Mucosa of descending colon (tissue), 3 donors: ENCODE measurements around the gene EPB41L5. TPM values are rescaled to one million over a fixed set of nuclear protein-coding genes. Genes with fewer than 3 reads are reported as not detected.

Source experiments
- ATAC-seq: fragments of 200-7000 bp; cut with Tn5 transposase; one replicate; pipeline ENCODE4 v1.9.1; 2020; ENCODE audit warnings: mild to moderate bottlenecking, moderate library complexity
- DNase-seq, 3 donors: peaks; one replicate each; pipeline ENCODE4 v3.0.0-alpha.2; 2020
- H3K36me3 ChIP-seq: fragments of 200-600 bp; one replicate; pipeline ENCODE4 v1.8.0; 2021; ENCODE audit warnings: low read depth, mild to moderate bottlenecking
- H3K4me1 ChIP-seq: fragments of 200-600 bp; one replicate; pipeline ENCODE4 v1.8.0; 2021; ENCODE audit warnings: low read depth, mild to moderate bottlenecking
- H3K4me3 ChIP-seq: fragments of 200-600 bp; one replicate; pipeline ENCODE4 v1.8.0; 2021; ENCODE audit warnings: mild to moderate bottlenecking
- H3K9me3 ChIP-seq: fragments of 200-600 bp; one replicate; pipeline ENCODE4 v1.8.0; 2021; ENCODE audit warnings: mild to moderate bottlenecking
- CTCF ChIP-seq: fragments of 200-600 bp; IDR thresholded peaks from one replicate; pipeline ENCODE4 v1.8.0; 2022; ENCODE audit warnings: antibody characterized with exemption, mild to moderate bottlenecking
- intact Hi-C, 2 donors: fragments of 100-400 bp; cut with DNase I in 1 of 2; cut with micrococcal nuclease in 1 of 2; formaldehyde crosslinking; loops; one replicate each; pipeline versions ENCODE4 v1.11.0 to v1.11.1; 2022; cut with DNase I, micrococcal nuclease
- total RNA-seq, 3 donors: library from RNA; stranded (reverse); fragmentation: NEBNext Ultra II Directional in 2 of 3; extraction: Animal tissue kit (Norgen Biotek cat#: 25700) in 2 of 3; gene quantifications; one replicate each; pipeline versions ENCODE4 v1.2.1 to v1.2.4, GENCODE V29; 2021 to 2023
- donor health status: DM: no; HTN: no; CAD: no; lungs with moderate emphysema.
- donor health status: DM: no; HTN: no; CAD: no.
- donor health status: DM: no; HTN: yes; CAD: no.

EPB41L5 gene
- total RNA-seq, 3 donors from 2014 or later = 22.6 to 36.7 (median 27.8) TPM

- Histone ChIP-seq H3K9me3 (no peaks in the 10 kb centered on the region), H3K36me3 (no peaks in the 10 kb centered on the region), H3K4me1 (no peaks in the 10 kb centered on the region), H3K4me3 (no peak overlapping the region)
- TF ChIP-seq CTCF = no peak
- ATAC-seq (no peak), DNase-seq (no peak)
- intact Hi-C loops = no loop called here
Measured at GRCh38 chr2:120094795-120095194, 81.9 kb downstream of the EPB41L5 start.

- no peak for TF ChIP-seq CTCF
- Histone ChIP-seq H3K4me1 (no peaks in the 10 kb centered on the region), H3K9me3 (no peaks in the 10 kb centered on the region), H3K4me3 (no peak overlapping the region), H3K36me3 (no peaks in the 10 kb centered on the region)
- DNase-seq (no peak), ATAC-seq (no peak)
- intact Hi-C loops = no loop called here
Measured at GRCh38 chr2:120100627-120101026, 87.8 kb downstream of the EPB41L5 start.

GRCh38 chr2:120103723-120104467 is 91.0 kb downstream of the EPB41L5 start:
- Histone ChIP-seq H3K4me1 (peaks cover 11% of the 10 kb centered on the region), H3K9me3 (no peaks in the 10 kb centered on the region), H3K36me3 (no peaks in the 10 kb centered on the region), H3K4me3 (no peak overlapping the region)
- DNase-seq (no peak), ATAC-seq (no peak)
- no peak for TF ChIP-seq CTCF
- intact Hi-C loops = no loop called here

- H3K9me3 ChIP-seq = no peaks in the 10 kb centered on the region
- ATAC-seq = peak; percentile 64
- TF ChIP-seq CTCF = no peak
- intact Hi-C loops = no loop called here
- H3K4me3 ChIP-seq = no peak overlapping the region
- no peaks in the 10 kb centered on the region for H3K36me3 ChIP-seq
- no peak for DNase-seq
- H3K4me1 ChIP-seq = peaks cover 11% of the 10 kb centered on the region
Measured at GRCh38 chr2:120104772-120105171, 91.9 kb downstream of the EPB41L5 start.

GRCh38 chr2:120105360-120105759 is 92.5 kb downstream of the EPB41L5 start:
- Histone ChIP-seq H3K4me3 (no peak overlapping the region), H3K4me1 (peaks cover 11% of the 10 kb centered on the region), H3K9me3 (no peaks in the 10 kb centered on the region), H3K36me3 (no peaks in the 10 kb centered on the region)
- DNase-seq (no peak), ATAC-seq (no peak)
- no peak for TF ChIP-seq CTCF
- intact Hi-C loops = no loop called here
